Measurements from ENCODE around the gene RNU6-1. TPM values are rescaled to one million over a fixed set of nuclear protein-coding genes. Genes with fewer than 3 reads are reported as not detected.

The RNU6-1 gene
- polyA plus RNA-seq, 3 donors = not detected

DNA sequence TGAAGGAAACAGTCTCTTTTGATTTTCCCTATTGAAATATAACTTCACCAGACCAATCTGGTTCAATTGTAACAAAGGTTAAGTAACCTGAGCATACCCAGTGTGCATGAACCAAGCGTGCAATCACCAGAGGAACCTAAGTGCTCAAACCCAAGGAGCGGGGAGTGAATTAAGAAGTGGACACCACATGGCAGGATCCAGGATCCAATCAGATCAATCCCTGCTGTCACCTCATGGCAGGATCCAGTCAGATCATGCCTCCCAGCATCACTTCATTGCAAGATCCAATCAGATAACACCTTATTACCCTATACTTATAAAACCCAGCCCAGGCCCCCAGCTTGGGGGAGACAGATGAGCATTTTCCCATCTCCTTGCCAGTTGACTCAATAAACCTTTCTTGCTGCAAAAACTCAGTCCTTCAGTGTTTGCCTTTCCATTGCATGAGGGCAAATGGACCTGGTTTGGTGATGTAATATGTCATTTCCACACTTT is 38.9 kb upstream of the RNU6-1 start:
- H3K79me2 ChIP-seq (ENCODE audit: insufficient read depth, low read length) = no peaks in the 10 kb centered on the region
- Mint-ChIP-seq H3K9me3 (peaks cover 0 to 2% (median 1%) of the 10 kb centered on the region in 7 donors), H3K36me3 (no peaks in the 10 kb centered on the region), H3K27ac (peak overlapping the region in 6 of 7 donors; percentile 60 to 78 (median 64)), H3K27me3 (ENCODE audit: low read depth in 3 of 3) (no peaks in the 10 kb centered on the region), H3K4me3 (no peak overlapping the region), H3K4me1 (peaks cover 53% of the 10 kb centered on the region)
- H2AFZ ChIP-seq (ENCODE audit: insufficient read depth, low read depth, low read length, poor library complexity, severe bottlenecking) = no peak overlapping the region
- no peaks in the 10 kb centered on the region for H4K20me1 ChIP-seq (ENCODE audit: insufficient read depth, low read length)
- no peaks in the 10 kb centered on the region for H3K27me3 ChIP-seq (ENCODE audit: control insufficient read depth in 2 of 2, insufficient read depth in 2 of 2, low read length in 2 of 2)
- H3K4me3 ChIP-seq (replicated peaks in 1 of 3; ENCODE audit: low read depth in 2 of 3, low read length in 3 of 3) = no peak overlapping the region
- no peak overlapping the region for H3K9ac ChIP-seq (ENCODE audit: insufficient read depth, low read length, poor library complexity, severe bottlenecking)
- TF ChIP-seq, protein P1, sequence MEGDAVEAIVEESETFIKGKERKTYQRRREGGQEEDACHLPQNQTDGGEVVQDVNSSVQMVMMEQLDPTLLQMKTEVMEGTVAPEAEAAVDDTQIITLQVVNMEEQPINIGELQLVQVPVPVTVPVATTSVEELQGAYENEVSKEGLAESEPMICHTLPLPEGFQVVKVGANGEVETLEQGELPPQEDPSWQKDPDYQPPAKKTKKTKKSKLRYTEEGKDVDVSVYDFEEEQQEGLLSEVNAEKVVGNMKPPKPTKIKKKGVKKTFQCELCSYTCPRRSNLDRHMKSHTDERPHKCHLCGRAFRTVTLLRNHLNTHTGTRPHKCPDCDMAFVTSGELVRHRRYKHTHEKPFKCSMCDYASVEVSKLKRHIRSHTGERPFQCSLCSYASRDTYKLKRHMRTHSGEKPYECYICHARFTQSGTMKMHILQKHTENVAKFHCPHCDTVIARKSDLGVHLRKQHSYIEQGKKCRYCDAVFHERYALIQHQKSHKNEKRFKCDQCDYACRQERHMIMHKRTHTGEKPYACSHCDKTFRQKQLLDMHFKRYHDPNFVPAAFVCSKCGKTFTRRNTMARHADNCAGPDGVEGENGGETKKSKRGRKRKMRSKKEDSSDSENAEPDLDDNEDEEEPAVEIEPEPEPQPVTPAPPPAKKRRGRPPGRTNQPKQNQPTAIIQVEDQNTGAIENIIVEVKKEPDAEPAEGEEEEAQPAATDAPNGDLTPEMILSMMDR (IDR thresholded peaks at IDR 0.05) = no peak
- peak overlapping the region; percentile 60 for H3K4me2 ChIP-seq (replicated peaks; ENCODE audit: extremely low read depth, low read length, poor library complexity, severe bottlenecking)
- H3K9me3 ChIP-seq (replicated peaks in 1 of 2; ENCODE audit: control insufficient read depth in 1 of 2, insufficient read depth in 1 of 2, low read length in 2 of 2) = peaks cover 0 to 1% of the 10 kb centered on the region in 2 donors
- peaks cover 51 to 54% of the 10 kb centered on the region in 2 donors for H3K4me1 ChIP-seq (ENCODE audit: control insufficient read depth in 1 of 2, insufficient read depth in 2 of 2, low read length in 2 of 2)
- intact Hi-C loops (cut with micrococcal nuclease) = no loop called here
- no peaks in the 10 kb centered on the region for H3K36me3 ChIP-seq (replicated peaks in 1 of 2; ENCODE audit: control insufficient read depth in 1 of 2, insufficient read depth in 2 of 2, low read length in 2 of 2)
- DNase-seq = no peak
- WGBS (ENCODE audit: insufficient coverage) = 95% methylated on average over 2 of the region's 2 CpGs
- peak overlapping the region in 1 of 2 donors; percentile 69 for H3K27ac ChIP-seq (ENCODE audit: low read depth in 1 of 2, low read length in 2 of 2)

DNA sequence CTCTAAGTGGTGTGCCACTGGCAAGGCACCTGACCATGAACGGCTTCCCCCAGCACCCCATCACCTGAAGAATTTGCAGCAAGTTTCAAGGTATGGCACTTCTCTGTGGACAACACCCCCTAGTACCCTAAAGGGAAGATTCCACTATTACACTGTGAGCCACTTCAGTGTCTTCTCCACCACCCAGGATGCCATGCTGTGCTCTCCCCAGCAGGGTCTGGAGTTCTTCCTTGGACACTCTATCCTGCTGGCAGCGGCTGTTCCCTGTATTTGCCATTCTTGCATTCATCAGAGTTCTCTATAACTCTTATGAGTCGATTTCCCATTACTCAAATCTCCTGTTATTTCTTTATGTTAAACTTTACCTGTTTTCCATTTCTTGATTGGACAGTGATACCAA is 33.9 kb upstream of the RNU6-1 start:
- H3K27me3 ChIP-seq (ENCODE audit: control insufficient read depth in 2 of 2, insufficient read depth in 2 of 2, low read length in 2 of 2) = no peaks in the 10 kb centered on the region
- no peaks in the 10 kb centered on the region for H3K36me3 ChIP-seq (replicated peaks in 1 of 2; ENCODE audit: control insufficient read depth in 1 of 2, insufficient read depth in 2 of 2, low read length in 2 of 2)
- no peak overlapping the region for H3K4me2 ChIP-seq (replicated peaks; ENCODE audit: extremely low read depth, low read length, poor library complexity, severe bottlenecking)
- TF ChIP-seq, protein P1 (IDR thresholded peaks at IDR 0.05) = no peak
- no peak overlapping the region for H2AFZ ChIP-seq (ENCODE audit: insufficient read depth, low read depth, low read length, poor library complexity, severe bottlenecking)
- H3K4me3 ChIP-seq (replicated peaks in 1 of 3; ENCODE audit: low read depth in 2 of 3, low read length in 3 of 3) = no peak overlapping the region
- Mint-ChIP-seq H3K36me3 (no peaks in the 10 kb centered on the region), H3K4me1 (peaks cover 3% of the 10 kb centered on the region), H3K27ac (no peak overlapping the region), H3K27me3 (ENCODE audit: low read depth in 3 of 3) (peaks cover 0 to 2% (median 2%) of the 10 kb centered on the region in 3 donors), H3K4me3 (no peak overlapping the region), H3K9me3 (peaks cover 6 to 25% (median 17%) of the 10 kb centered on the region in 7 donors)
- no peak overlapping the region for H3K27ac ChIP-seq (ENCODE audit: low read depth in 1 of 2, low read length in 2 of 2)
- intact Hi-C loops (cut with micrococcal nuclease) = no loop called here
- peaks cover 1 to 4% of the 10 kb centered on the region in 2 donors for H3K4me1 ChIP-seq (ENCODE audit: control insufficient read depth in 1 of 2, insufficient read depth in 2 of 2, low read length in 2 of 2)
- DNase-seq = no peak
- H3K9ac ChIP-seq (ENCODE audit: insufficient read depth, low read length, poor library complexity, severe bottlenecking) = no peak overlapping the region
- H3K9me3 ChIP-seq (replicated peaks in 1 of 2; ENCODE audit: control insufficient read depth in 1 of 2, insufficient read depth in 1 of 2, low read length in 2 of 2) = peaks cover 0 to 13% of the 10 kb centered on the region in 2 donors
- H3K79me2 ChIP-seq (ENCODE audit: insufficient read depth, low read length) = no peaks in the 10 kb centered on the region
- no peaks in the 10 kb centered on the region for H4K20me1 ChIP-seq (ENCODE audit: insufficient read depth, low read length)
- 100% methylated on average over 1 of the region's 3 CpGs for WGBS (ENCODE audit: insufficient coverage)

Measured in CD14-positive monocyte (primary cell).